H1 (cell line): ENCODE measurements around the gene TESMIN.

Experiments used
- POLR2AphosphoS5 ChIP-seq: IDR thresholded peaks from 2 replicates; pipeline ENCODE4 v1.6.1; 2011; ENCODE audit warnings: low read depth, low read length
- RBBP5 ChIP-seq: IDR thresholded peaks from 2 replicates; pipeline ENCODE4 v1.7.1; 2012; ENCODE audit warnings: low read depth, mild to moderate bottlenecking, inconsistent platforms, low read length, moderate library complexity, borderline replicate concordance
- TF ChIP-seq, protein P1 (sequence below), 3 experiments: IDR thresholded peaks; 1 replicate in 2 of 3; 2 replicates in 1 of 3; pipeline versions ENCODE4 v1.5.1 to v1.6.1; 2011; ENCODE audit warnings: low read length in 3 of 3, mild to moderate bottlenecking in 3 of 3, inconsistent platforms in 2 of 3, low read depth in 1 of 3, moderate library complexity in 1 of 3; ENCODE audit not compliant: insufficient read depth in 1 of 3; ENCODE audit errors: control extremely low read depth in 1 of 3

DNA sequence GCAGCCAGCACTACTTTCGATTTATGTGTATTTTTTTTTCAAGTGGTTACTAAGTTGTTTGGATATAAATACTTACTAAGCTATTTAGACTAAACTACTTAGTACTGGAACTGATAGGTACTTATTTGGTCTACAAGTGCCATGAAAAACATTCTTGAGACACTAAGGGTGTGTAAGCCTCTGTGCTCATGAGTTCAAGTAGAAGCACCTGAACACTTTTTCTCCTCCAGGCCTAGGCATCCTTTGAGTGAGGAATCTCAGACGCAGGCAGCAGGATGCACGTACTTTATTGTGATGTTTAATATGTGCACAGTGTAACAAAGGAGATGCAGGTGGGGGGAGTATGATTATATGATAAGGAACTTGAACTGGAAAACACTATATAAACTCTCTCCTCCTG lies 7.8 kb downstream of the TESMIN start:
- TF ChIP-seq, protein P1, sequence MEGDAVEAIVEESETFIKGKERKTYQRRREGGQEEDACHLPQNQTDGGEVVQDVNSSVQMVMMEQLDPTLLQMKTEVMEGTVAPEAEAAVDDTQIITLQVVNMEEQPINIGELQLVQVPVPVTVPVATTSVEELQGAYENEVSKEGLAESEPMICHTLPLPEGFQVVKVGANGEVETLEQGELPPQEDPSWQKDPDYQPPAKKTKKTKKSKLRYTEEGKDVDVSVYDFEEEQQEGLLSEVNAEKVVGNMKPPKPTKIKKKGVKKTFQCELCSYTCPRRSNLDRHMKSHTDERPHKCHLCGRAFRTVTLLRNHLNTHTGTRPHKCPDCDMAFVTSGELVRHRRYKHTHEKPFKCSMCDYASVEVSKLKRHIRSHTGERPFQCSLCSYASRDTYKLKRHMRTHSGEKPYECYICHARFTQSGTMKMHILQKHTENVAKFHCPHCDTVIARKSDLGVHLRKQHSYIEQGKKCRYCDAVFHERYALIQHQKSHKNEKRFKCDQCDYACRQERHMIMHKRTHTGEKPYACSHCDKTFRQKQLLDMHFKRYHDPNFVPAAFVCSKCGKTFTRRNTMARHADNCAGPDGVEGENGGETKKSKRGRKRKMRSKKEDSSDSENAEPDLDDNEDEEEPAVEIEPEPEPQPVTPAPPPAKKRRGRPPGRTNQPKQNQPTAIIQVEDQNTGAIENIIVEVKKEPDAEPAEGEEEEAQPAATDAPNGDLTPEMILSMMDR (IDR thresholded peaks at IDR 0.05; ENCODE audit: control extremely low read depth in 1 of 3, insufficient read depth in 1 of 3, low read depth in 1 of 3, low read length in 3 of 3): no peak
- TF ChIP-seq POLR2AphosphoS5 (no peak), RBBP5 (no peak)
